Stomach smooth muscle (tissue), 2 donors: ENCODE results near the gene PPP2R2C.

Source experiments
- H3K27ac ChIP-seq: one replicate; pipeline ENCODE4 v1.7.0; 2013; ENCODE audit warnings: mild to moderate bottlenecking, low read length, inconsistent platforms
- H3K27me3 ChIP-seq, 2 donors: one replicate each; pipeline ENCODE4 v1.7.0; 2013; ENCODE audit warnings: low read length in 2 of 2; ENCODE audit not compliant: insufficient read depth in 2 of 2, control insufficient read depth in 1 of 2
- H3K36me3 ChIP-seq, 2 donors: one replicate each; pipeline ENCODE4 v1.7.0; 2013; ENCODE audit warnings: low read length in 2 of 2; ENCODE audit not compliant: control insufficient read depth in 2 of 2, insufficient read depth in 2 of 2
- H3K4me1 ChIP-seq: one replicate; pipeline ENCODE4 v1.7.0; 2013; ENCODE audit warnings: low read length; ENCODE audit not compliant: control insufficient read depth, insufficient read depth
- H3K4me3 ChIP-seq, 2 donors: one replicate each; pipeline ENCODE4 v1.7.0; 2013; ENCODE audit warnings: low read length in 2 of 2
- H3K9ac ChIP-seq, 2 donors: one replicate each; pipeline ENCODE4 v1.7.0; 2013; ENCODE audit warnings: low read length in 2 of 2, mild to moderate bottlenecking in 1 of 2
- H3K9me3 ChIP-seq, 2 donors: one replicate each; pipeline ENCODE4 v1.7.0; 2013; ENCODE audit warnings: low read length in 2 of 2; ENCODE audit not compliant: control insufficient read depth in 2 of 2
- donor health status: healthy.
- donor health status: Pancreatic carcinoma.

PPP2R2C gene

DNA sequence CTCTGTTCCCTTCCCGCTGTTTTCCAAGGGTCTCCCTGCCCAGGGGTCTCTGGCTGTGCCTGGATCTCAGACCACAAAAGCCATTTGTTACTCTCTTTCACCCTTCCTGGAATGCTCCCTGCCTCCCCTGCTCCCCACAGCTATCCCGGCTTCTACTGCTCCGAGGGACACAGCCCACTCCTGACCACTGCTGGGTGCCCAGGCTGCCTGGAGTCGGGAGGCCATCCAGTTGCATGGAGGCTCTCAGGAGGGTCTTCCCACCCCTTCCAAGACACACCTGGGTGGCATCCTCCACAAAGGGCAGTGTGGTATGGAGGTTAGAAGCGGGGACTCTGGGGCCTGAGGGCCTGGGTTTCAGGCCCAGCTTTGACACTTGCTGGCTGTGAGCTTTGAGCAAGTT, 101.1 kb downstream of the PPP2R2C start:
- H3K4me3 ChIP-seq = no peak overlapping the region
- H3K27me3 ChIP-seq = peaks cover 15 to 20% of the 10 kb centered on the region in 2 donors
- H3K4me1 ChIP-seq = no peaks in the 10 kb centered on the region
- H3K36me3 ChIP-seq = no peaks in the 10 kb centered on the region
- H3K27ac ChIP-seq = no peak overlapping the region
- no peak overlapping the region for H3K9ac ChIP-seq
- no peaks in the 10 kb centered on the region for H3K9me3 ChIP-seq

GRCh38 chr4:6369924-6370645, 102.3 kb downstream of the PPP2R2C start:
- no peaks in the 10 kb centered on the region for H3K4me1 ChIP-seq

DNA sequence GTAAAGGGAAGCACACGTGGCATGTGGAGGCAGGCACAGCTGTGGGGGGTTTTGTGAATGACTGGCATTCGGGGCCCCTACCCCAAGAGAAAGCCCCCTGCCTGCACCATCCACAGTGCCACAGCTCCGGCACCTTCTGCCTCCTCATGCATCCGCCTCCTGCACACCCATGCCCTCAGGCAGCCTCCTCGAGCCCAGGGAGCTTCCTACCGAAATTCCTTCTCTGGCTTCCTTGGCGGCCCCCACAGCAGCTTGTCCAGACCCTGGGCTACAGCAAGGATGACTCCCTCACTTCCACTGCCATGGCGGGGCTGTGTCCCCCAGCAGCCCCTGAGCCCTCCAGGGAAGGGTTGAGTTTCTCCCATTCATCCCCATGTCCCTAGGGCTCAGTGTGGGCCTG, 102.9 kb downstream of the PPP2R2C start:
- Histone ChIP-seq H3K9ac (no peak overlapping the region), H3K4me3 (no peak overlapping the region), H3K4me1 (no peaks in the 10 kb centered on the region), H3K36me3 (no peaks in the 10 kb centered on the region), H3K27ac (no peak overlapping the region), H3K9me3 (no peaks in the 10 kb centered on the region), H3K27me3 (peaks cover 15 to 22% of the 10 kb centered on the region in 2 donors)

More at GRCh38 chr4:6369924-6370645, 102.3 kb downstream of the PPP2R2C start:
- peaks cover 15 to 20% of the 10 kb centered on the region in 2 donors for H3K27me3 ChIP-seq
- no peak overlapping the region for H3K27ac ChIP-seq
- no peaks in the 10 kb centered on the region for H3K9me3 ChIP-seq
- H3K4me3 ChIP-seq = no peak overlapping the region
- H3K9ac ChIP-seq = no peak overlapping the region
- no peaks in the 10 kb centered on the region for H3K36me3 ChIP-seq

GRCh38 chr4:6369035-6369434, 103.4 kb downstream of the PPP2R2C start:
- Histone ChIP-seq H3K27ac (no peak overlapping the region), H3K36me3 (no peaks in the 10 kb centered on the region), H3K4me1 (no peaks in the 10 kb centered on the region), H3K27me3 (peaks cover 15 to 22% of the 10 kb centered on the region in 2 donors), H3K4me3 (no peak overlapping the region), H3K9me3 (no peaks in the 10 kb centered on the region), H3K9ac (no peak overlapping the region)

DNA sequence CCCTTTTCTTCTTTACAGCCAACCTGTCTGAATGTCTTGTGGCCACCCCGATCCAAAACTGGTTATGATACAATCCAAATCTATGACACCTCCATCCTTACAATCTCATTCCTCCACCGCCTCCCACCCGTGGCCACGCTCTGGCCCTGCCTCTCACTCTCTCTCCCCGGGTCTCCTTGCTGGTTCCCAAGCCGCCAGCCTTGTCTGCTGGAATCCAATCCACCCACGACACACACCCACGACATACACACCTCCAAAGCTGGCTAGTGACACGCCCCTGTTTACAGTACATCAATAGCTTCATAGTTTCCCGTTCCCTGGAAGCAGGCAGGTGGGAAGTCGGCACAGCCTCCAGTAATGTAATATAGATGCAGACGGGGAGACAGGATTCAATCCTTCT, 103.8 kb downstream of the PPP2R2C start:
- Histone ChIP-seq H3K4me3 (no peak overlapping the region), H3K36me3 (no peaks in the 10 kb centered on the region), H3K4me1 (no peaks in the 10 kb centered on the region), H3K9ac (no peak overlapping the region), H3K9me3 (no peaks in the 10 kb centered on the region), H3K27me3 (peaks cover 15 to 22% of the 10 kb centered on the region in 2 donors), H3K27ac (no peak overlapping the region)

DNA sequence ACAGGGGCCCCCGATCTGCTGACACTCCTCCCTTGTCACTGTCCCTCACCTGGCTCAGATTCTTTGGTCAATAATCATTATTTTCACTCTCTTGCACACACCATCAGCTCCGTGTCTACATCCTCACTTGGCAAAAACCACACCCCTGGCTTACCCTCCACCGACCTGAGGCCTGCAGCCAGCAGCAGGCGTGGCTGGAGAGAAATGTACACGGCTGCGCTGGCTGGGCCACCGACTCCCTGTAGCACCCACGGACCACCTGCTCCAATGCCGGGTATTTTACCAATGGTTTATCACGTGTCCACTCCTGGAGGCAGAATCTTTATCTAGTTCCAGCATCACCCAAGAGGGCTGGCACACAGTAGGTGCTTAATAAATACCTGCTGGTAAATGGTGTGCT, 104.3 kb downstream of the PPP2R2C start:
- Histone ChIP-seq H3K27ac (no peak overlapping the region), H3K4me3 (no peak overlapping the region), H3K9ac (no peak overlapping the region), H3K36me3 (no peaks in the 10 kb centered on the region), H3K4me1 (no peaks in the 10 kb centered on the region), H3K9me3 (peaks cover 0 to under 1% of the 10 kb centered on the region in 2 donors), H3K27me3 (peaks cover 15 to 22% of the 10 kb centered on the region in 2 donors)

GRCh38 chr4:6367371-6367851, 105.0 kb downstream of the PPP2R2C start:
- Histone ChIP-seq H3K27me3 (peaks cover 15 to 22% of the 10 kb centered on the region in 2 donors), H3K9me3 (peaks cover 0 to 5% of the 10 kb centered on the region in 2 donors), H3K9ac (no peak overlapping the region), H3K36me3 (no peaks in the 10 kb centered on the region), H3K27ac (no peak overlapping the region), H3K4me1 (no peaks in the 10 kb centered on the region), H3K4me3 (no peak overlapping the region)

DNA sequence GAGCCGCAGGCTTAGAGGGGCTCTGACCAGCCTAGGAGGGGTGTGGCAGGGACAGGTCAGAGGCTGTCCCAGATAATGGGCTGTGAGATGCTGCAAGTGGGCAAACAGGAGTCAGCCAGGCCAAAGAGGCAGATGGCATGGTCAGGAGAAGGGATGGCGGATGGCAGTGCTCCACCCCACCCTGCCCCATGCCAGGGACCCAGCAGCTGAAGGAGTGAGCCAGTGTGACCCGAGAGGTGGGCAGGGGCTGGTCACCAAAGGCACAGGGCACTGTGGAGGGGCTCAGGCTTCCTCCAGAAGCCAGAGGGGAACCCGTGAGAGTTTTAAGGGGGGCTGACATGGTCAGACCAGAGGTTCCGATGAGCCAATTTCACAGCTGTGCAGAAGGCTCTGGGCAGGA, 105.8 kb downstream of the PPP2R2C start:
- Histone ChIP-seq H3K4me3 (no peak overlapping the region), H3K27ac (no peak overlapping the region), H3K9me3 (peaks cover 0 to 5% of the 10 kb centered on the region in 2 donors), H3K27me3 (peaks cover 21 to 22% of the 10 kb centered on the region in 2 donors), H3K9ac (no peak overlapping the region), H3K36me3 (no peaks in the 10 kb centered on the region), H3K4me1 (no peaks in the 10 kb centered on the region)

- H3K4me3 ChIP-seq = no peak overlapping the region
- no peak overlapping the region for H3K9ac ChIP-seq
- H3K36me3 ChIP-seq = no peaks in the 10 kb centered on the region
- H3K27ac ChIP-seq = no peak overlapping the region
- no peaks in the 10 kb centered on the region for H3K4me1 ChIP-seq
- H3K27me3 ChIP-seq = peaks cover 21% of the 10 kb centered on the region in 2 donors
- peaks cover 0 to 5% of the 10 kb centered on the region in 2 donors for H3K9me3 ChIP-seq
Observed at GRCh38 chr4:6365545-6366086, 106.8 kb downstream of the PPP2R2C start.

GRCh38 chr4:6364581-6364980, 107.8 kb downstream of the PPP2R2C start:
- no peak overlapping the region for H3K4me3 ChIP-seq
- H3K36me3 ChIP-seq = no peaks in the 10 kb centered on the region
- peaks cover 21 to 22% of the 10 kb centered on the region in 2 donors for H3K27me3 ChIP-seq

GRCh38 chr4:6364146-6364545, 108.3 kb downstream of the PPP2R2C start:
- Histone ChIP-seq H3K27me3 (peaks cover 19 to 21% of the 10 kb centered on the region in 2 donors), H3K4me1 (no peaks in the 10 kb centered on the region), H3K9me3 (peaks cover 0 to 5% of the 10 kb centered on the region in 2 donors), H3K27ac (no peak overlapping the region), H3K4me3 (no peak overlapping the region), H3K9ac (no peak overlapping the region), H3K36me3 (no peaks in the 10 kb centered on the region)

More at GRCh38 chr4:6364581-6364980, 107.8 kb downstream of the PPP2R2C start:
- no peaks in the 10 kb centered on the region for H3K4me1 ChIP-seq
- no peak overlapping the region for H3K9ac ChIP-seq
- no peak overlapping the region for H3K27ac ChIP-seq
- H3K9me3 ChIP-seq = peaks cover 0 to 5% of the 10 kb centered on the region in 2 donors
